ENCODE data around the gene AUTS2. TPM values are rescaled to one million over a fixed set of nuclear protein-coding genes. Genes with fewer than 3 reads are reported as not detected.

AUTS2 gene
- total RNA-seq, 1 experiment from 2014 or later = 0.11 TPM

- in situ Hi-C loops (cut with HindIII; ENCODE audit: low pct_unique_long_range_greater_than_20kb, low sequenced_read_pairs) = no loop called here
- no peak for DNase-seq (ENCODE audit: low read depth, low spot score)
These were observed 439.1 kb downstream of the AUTS2 start for GRCh38 chr7:70037171-70037933.

- no peak for DNase-seq (ENCODE audit: low read depth, low spot score)
- in situ Hi-C loops (cut with HindIII; ENCODE audit: low pct_unique_long_range_greater_than_20kb, low sequenced_read_pairs) = no loop called here
These were observed 441.8 kb downstream of the AUTS2 start for GRCh38 chr7:70040051-70040450.

GRCh38 chr7:70040970-70041766 lies 442.9 kb downstream of the AUTS2 start:
- peak; percentile 28 for DNase-seq (ENCODE audit: low read depth, low spot score)
- in situ Hi-C loops (cut with HindIII; ENCODE audit: low pct_unique_long_range_greater_than_20kb, low sequenced_read_pairs) = no loop called here

- in situ Hi-C loops (cut with HindIII; ENCODE audit: low pct_unique_long_range_greater_than_20kb, low sequenced_read_pairs) = no loop called here
- peak; percentile 36 for DNase-seq (ENCODE audit: low read depth, low spot score)
These were observed 444.3 kb downstream of the AUTS2 start for GRCh38 chr7:70042533-70042932.

- DNase-seq (ENCODE audit: low read depth, low spot score) = no peak
- in situ Hi-C loops (cut with HindIII; ENCODE audit: low pct_unique_long_range_greater_than_20kb, low sequenced_read_pairs) = no loop called here
These were observed 444.8 kb downstream of the AUTS2 start for GRCh38 chr7:70043015-70043538.

- DNase-seq (ENCODE audit: low read depth, low spot score) = no peak
- in situ Hi-C loops (cut with HindIII; ENCODE audit: low pct_unique_long_range_greater_than_20kb, low sequenced_read_pairs) = no loop called here
These were observed 445.8 kb downstream of the AUTS2 start for GRCh38 chr7:70044064-70044463.

GRCh38 chr7:70044525-70044924 lies 446.2 kb downstream of the AUTS2 start:
- no peak for DNase-seq (ENCODE audit: low read depth, low spot score)
- in situ Hi-C loops (cut with HindIII; ENCODE audit: low pct_unique_long_range_greater_than_20kb, low sequenced_read_pairs) = no loop called here

- in situ Hi-C loops (cut with HindIII; ENCODE audit: low pct_unique_long_range_greater_than_20kb, low sequenced_read_pairs) = no loop called here
- no peak for DNase-seq (ENCODE audit: low read depth, low spot score)
These were observed 446.7 kb downstream of the AUTS2 start for GRCh38 chr7:70044981-70045380.

GRCh38 chr7:70047384-70047783 lies 449.1 kb downstream of the AUTS2 start:
- in situ Hi-C loops (cut with HindIII; ENCODE audit: low pct_unique_long_range_greater_than_20kb, low sequenced_read_pairs) = no loop called here
- no peak for DNase-seq (ENCODE audit: low read depth, low spot score)

- no peak for DNase-seq (ENCODE audit: low read depth, low spot score)
- in situ Hi-C loops (cut with HindIII; ENCODE audit: low pct_unique_long_range_greater_than_20kb, low sequenced_read_pairs) = no loop called here
These were observed 449.7 kb downstream of the AUTS2 start for GRCh38 chr7:70047891-70048448.

GRCh38 chr7:70051726-70052125 lies 453.5 kb downstream of the AUTS2 start:
- no peak for DNase-seq (ENCODE audit: low read depth, low spot score)
- in situ Hi-C loops (cut with HindIII; ENCODE audit: low pct_unique_long_range_greater_than_20kb, low sequenced_read_pairs) = no loop called here

- in situ Hi-C loops (cut with HindIII; ENCODE audit: low pct_unique_long_range_greater_than_20kb, low sequenced_read_pairs) = no loop called here
- no peak for DNase-seq (ENCODE audit: low read depth, low spot score)
These were observed 454.4 kb downstream of the AUTS2 start for GRCh38 chr7:70052691-70053090.

- in situ Hi-C loops (cut with HindIII; ENCODE audit: low pct_unique_long_range_greater_than_20kb, low sequenced_read_pairs) = no loop called here
- DNase-seq (ENCODE audit: low read depth, low spot score) = no peak
These were observed 455.1 kb downstream of the AUTS2 start for GRCh38 chr7:70053421-70053820.

- in situ Hi-C loops (cut with HindIII; ENCODE audit: low pct_unique_long_range_greater_than_20kb, low sequenced_read_pairs) = no loop called here
- no peak for DNase-seq (ENCODE audit: low read depth, low spot score)
These were observed 455.7 kb downstream of the AUTS2 start for GRCh38 chr7:70053989-70054388.

- in situ Hi-C loops (cut with HindIII; ENCODE audit: low pct_unique_long_range_greater_than_20kb, low sequenced_read_pairs) = no loop called here
- no peak for DNase-seq (ENCODE audit: low read depth, low spot score)
These were observed 458.1 kb downstream of the AUTS2 start for GRCh38 chr7:70056363-70056762.

GRCh38 chr7:70060298-70061068 lies 462.2 kb downstream of the AUTS2 start:
- in situ Hi-C loops (cut with HindIII; ENCODE audit: low pct_unique_long_range_greater_than_20kb, low sequenced_read_pairs) = no loop called here
- DNase-seq (ENCODE audit: low read depth, low spot score) = no peak

GRCh38 chr7:70063371-70063770 lies 465.1 kb downstream of the AUTS2 start:
- in situ Hi-C loops (cut with HindIII; ENCODE audit: low pct_unique_long_range_greater_than_20kb, low sequenced_read_pairs) = no loop called here
- DNase-seq (ENCODE audit: low read depth, low spot score) = no peak

- DNase-seq (ENCODE audit: low read depth, low spot score) = no peak
- in situ Hi-C loops (cut with HindIII; ENCODE audit: low pct_unique_long_range_greater_than_20kb, low sequenced_read_pairs) = no loop called here
These were observed 465.7 kb downstream of the AUTS2 start for GRCh38 chr7:70063927-70064326.
